Measurements from ENCODE around the gene CHRDL2. TPM values are rescaled to one million over a fixed set of nuclear protein-coding genes. Genes with fewer than 3 reads are reported as not detected.

The CHRDL2 gene
- total and polyA plus RNA-seq, 2 donors (not counting 1 experiment from before 2014, with no cell fraction given): 0.24 TPM; not detected in 1

GRCh38 chr11:74682731-74683278, 48.4 kb downstream of the CHRDL2 start:
- no peak overlapping the region for H3K4me3 Mint-ChIP-seq
- H3K36me3 ChIP-seq (replicated peaks in 1 of 2; ENCODE audit: control extremely low read depth in 1 of 2, control insufficient read depth in 1 of 2, extremely low read depth in 1 of 2, insufficient read depth in 2 of 2, low read length in 1 of 2): no peaks in the 10 kb centered on the region
- no peaks in the 10 kb centered on the region for H3K4me1 ChIP-seq (ENCODE audit: control insufficient read depth in 2 of 2, insufficient read depth in 2 of 2, low read length in 2 of 2)
- ChIA-PET POLR2A (no interaction called here), CTCF (no interaction called here)
- H3K9me3 Mint-ChIP-seq (ENCODE audit: insufficient read depth): no peaks in the 10 kb centered on the region
- H3K9ac ChIP-seq (ENCODE audit: low read length): peak overlapping the region; percentile 19
- peak overlapping the region; percentile 57 for H3K4me2 ChIP-seq (replicated peaks; ENCODE audit: low read depth, low read length, poor library complexity, severe bottlenecking)
- no peaks in the 10 kb centered on the region for H3K79me2 ChIP-seq (ENCODE audit: control insufficient read depth, insufficient read depth, low read length)
- ATAC-seq (ENCODE audit: low read depth): no peak
- no peak overlapping the region for H3K27ac ChIP-seq (ENCODE audit: low read length in 2 of 2)
- no peak overlapping the region for H3K27ac Mint-ChIP-seq
- H3K27me3 Mint-ChIP-seq: peaks cover 30% of the 10 kb centered on the region
- TF ChIP-seq EZH2 (IDR thresholded peaks at IDR 0.05; ENCODE audit: borderline replicate concordance, insufficient read depth, low read depth, low read length, poor library complexity, severe bottlenecking) (no peak), CTCF (IDR thresholded peaks at IDR 0.05) (no peak)
- intact Hi-C loops (cut with micrococcal nuclease): no loop called here
- H2AFZ ChIP-seq (ENCODE audit: insufficient read depth, low read depth, low read length, poor library complexity, severe bottlenecking): peak overlapping the region; percentile 33
- peaks cover 0 to 14% (median 0%) of the 10 kb centered on the region in 3 donors for H3K9me3 ChIP-seq (ENCODE audit: control extremely low read depth in 1 of 3, control insufficient read depth in 2 of 3, insufficient read depth in 1 of 3, low read length in 2 of 3)
- WGBS (ENCODE audit: insufficient coverage): 89% methylated on average over 13 of the region's 14 CpGs
- H3K4me1 Mint-ChIP-seq: peaks cover 2% of the 10 kb centered on the region
- no peak for DNase-seq
- H4K20me1 ChIP-seq (ENCODE audit: control insufficient read depth, insufficient read depth, low read length, poor library complexity, severe bottlenecking): no peaks in the 10 kb centered on the region
- H3K4me3 ChIP-seq (ENCODE audit: control extremely low read depth in 1 of 5, extremely low read depth in 1 of 5, insufficient read depth in 1 of 5, low read depth in 2 of 5, low read length in 4 of 5): no peak overlapping the region
- peaks cover 0 to 34% (median 6%) of the 10 kb centered on the region in 4 experiments for H3K27me3 ChIP-seq (replicated peaks in 1 of 4; ENCODE audit: control extremely low read depth in 1 of 4, control insufficient read depth in 3 of 4, insufficient read depth in 4 of 4, low read length in 3 of 4)

- POLR2A ChIA-PET: no interaction called here
- Histone ChIP-seq H3K27ac (ENCODE audit: low read length in 2 of 2) (no peak overlapping the region), H3K4me2 (replicated peaks; ENCODE audit: low read depth, low read length, poor library complexity, severe bottlenecking) (no peak overlapping the region), H3K36me3 (replicated peaks in 1 of 2; ENCODE audit: control extremely low read depth in 1 of 2, control insufficient read depth in 1 of 2, extremely low read depth in 1 of 2, insufficient read depth in 2 of 2, low read length in 1 of 2) (no peaks in the 10 kb centered on the region), H3K79me2 (ENCODE audit: control insufficient read depth, insufficient read depth, low read length) (no peaks in the 10 kb centered on the region), H4K20me1 (ENCODE audit: control insufficient read depth, insufficient read depth, low read length, poor library complexity, severe bottlenecking) (no peaks in the 10 kb centered on the region), H3K4me1 (ENCODE audit: control insufficient read depth in 2 of 2, insufficient read depth in 2 of 2, low read length in 2 of 2) (no peaks in the 10 kb centered on the region), H3K9ac (ENCODE audit: low read length) (no peak overlapping the region), H3K9me3 (ENCODE audit: control extremely low read depth in 1 of 3, control insufficient read depth in 2 of 3, insufficient read depth in 1 of 3, low read length in 2 of 3) (peaks cover 0 to 8% (median 0%) of the 10 kb centered on the region in 3 donors), H2AFZ (ENCODE audit: insufficient read depth, low read depth, low read length, poor library complexity, severe bottlenecking) (no peak overlapping the region), H3K4me3 (ENCODE audit: control extremely low read depth in 1 of 5, extremely low read depth in 1 of 5, insufficient read depth in 1 of 5, low read depth in 2 of 5, low read length in 4 of 5) (no peak overlapping the region), H3K27me3 (replicated peaks in 1 of 4; ENCODE audit: control extremely low read depth in 1 of 4, control insufficient read depth in 3 of 4, insufficient read depth in 4 of 4, low read length in 3 of 4) (peaks cover 0 to 34% (median 6%) of the 10 kb centered on the region in 4 experiments)
- intact Hi-C loops (cut with micrococcal nuclease): no loop called here
- H3K27me3 Mint-ChIP-seq: peaks cover 30% of the 10 kb centered on the region
- ATAC-seq (ENCODE audit: low read depth) (no peak), DNase-seq (no peak)
- peaks cover 2% of the 10 kb centered on the region for H3K4me1 Mint-ChIP-seq
- 89% methylated on average over 6 of the region's 12 CpGs for WGBS (ENCODE audit: insufficient coverage)
- no peak for TF ChIP-seq EZH2 (IDR thresholded peaks at IDR 0.05; ENCODE audit: borderline replicate concordance, insufficient read depth, low read depth, low read length, poor library complexity, severe bottlenecking)
- no peak for TF ChIP-seq CTCF (IDR thresholded peaks at IDR 0.05)
- no peaks in the 10 kb centered on the region for H3K9me3 Mint-ChIP-seq (ENCODE audit: insufficient read depth)
- H3K27ac Mint-ChIP-seq: no peak overlapping the region
- H3K4me3 Mint-ChIP-seq: no peak overlapping the region
- CTCF ChIA-PET: no interaction called here
These were observed 49.3 kb downstream of the CHRDL2 start for GRCh38 chr11:74681686-74682651.
